Adrenal gland (tissue), 5 donors: ENCODE results near the gene TENM4.

Experiments used
- POLR2A ChIP-seq, 2 donors: fragments of 450-650 bp; IDR thresholded peaks; one replicate each; pipeline ENCODE4 v1.6.1; 2017; ENCODE audit warnings: antibody characterized with exemption in 2 of 2, mild to moderate bottlenecking in 2 of 2, moderate library complexity in 1 of 2
- TF ChIP-seq, protein P1 (sequence below), 6 experiments: fragments of 450-650 bp in 4 of 6; fragments of 200-600 bp in 2 of 6; sonication (generic) in 1 of 6; IDR thresholded peaks; 1 replicate in 5 of 6; 2 replicates in 1 of 6; pipeline versions ENCODE4 v1.5.1 to v1.8.0; 2016 to 2021; ENCODE audit warnings: antibody characterized with exemption in 6 of 6, mild to moderate bottlenecking in 2 of 6, moderate library complexity in 1 of 6
- donor health status: DM: no; HTN: no; CAD: no.

GRCh38 chr11:79488286-79488685 is 47.5 kb upstream of the TENM4 start:
- TF ChIP-seq, protein P1, sequence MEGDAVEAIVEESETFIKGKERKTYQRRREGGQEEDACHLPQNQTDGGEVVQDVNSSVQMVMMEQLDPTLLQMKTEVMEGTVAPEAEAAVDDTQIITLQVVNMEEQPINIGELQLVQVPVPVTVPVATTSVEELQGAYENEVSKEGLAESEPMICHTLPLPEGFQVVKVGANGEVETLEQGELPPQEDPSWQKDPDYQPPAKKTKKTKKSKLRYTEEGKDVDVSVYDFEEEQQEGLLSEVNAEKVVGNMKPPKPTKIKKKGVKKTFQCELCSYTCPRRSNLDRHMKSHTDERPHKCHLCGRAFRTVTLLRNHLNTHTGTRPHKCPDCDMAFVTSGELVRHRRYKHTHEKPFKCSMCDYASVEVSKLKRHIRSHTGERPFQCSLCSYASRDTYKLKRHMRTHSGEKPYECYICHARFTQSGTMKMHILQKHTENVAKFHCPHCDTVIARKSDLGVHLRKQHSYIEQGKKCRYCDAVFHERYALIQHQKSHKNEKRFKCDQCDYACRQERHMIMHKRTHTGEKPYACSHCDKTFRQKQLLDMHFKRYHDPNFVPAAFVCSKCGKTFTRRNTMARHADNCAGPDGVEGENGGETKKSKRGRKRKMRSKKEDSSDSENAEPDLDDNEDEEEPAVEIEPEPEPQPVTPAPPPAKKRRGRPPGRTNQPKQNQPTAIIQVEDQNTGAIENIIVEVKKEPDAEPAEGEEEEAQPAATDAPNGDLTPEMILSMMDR (IDR thresholded peaks at IDR 0.05), result no peak
- no peak for TF ChIP-seq POLR2A (IDR thresholded peaks at IDR 0.05)
